T47D (cell line): ENCODE data around the gene KIFC1.

Experiments
- DNase-seq, 2 experiments: peaks; one replicate each; pipeline versions ENCODE4 v3.0.0 to v3.0.0-alpha.2; 2011 to 2012; ENCODE audit warnings: low read depth in 1 of 2, low spot score in 1 of 2
- JUND ChIP-seq: IDR thresholded peaks from 2 replicates; pipeline ENCODE4 v1.6.1; 2012; ENCODE audit warnings: low read depth
- in situ Hi-C: cut with HindIII; loops from 2 replicates; pipeline ENCODE4 v1.10.0; 2016; ENCODE audit warnings: low sequenced_read_pairs, low pct_unique_long_range_greater_than_20kb

KIFC1 gene

GRCh38 chr6:33418690-33419291, 27.2 kb downstream of the KIFC1 start:
- DNase-seq = peak in 1 of 2 experiments; percentile 25
- no peak for TF ChIP-seq JUND
- in situ Hi-C loops = no loop called here

DNA sequence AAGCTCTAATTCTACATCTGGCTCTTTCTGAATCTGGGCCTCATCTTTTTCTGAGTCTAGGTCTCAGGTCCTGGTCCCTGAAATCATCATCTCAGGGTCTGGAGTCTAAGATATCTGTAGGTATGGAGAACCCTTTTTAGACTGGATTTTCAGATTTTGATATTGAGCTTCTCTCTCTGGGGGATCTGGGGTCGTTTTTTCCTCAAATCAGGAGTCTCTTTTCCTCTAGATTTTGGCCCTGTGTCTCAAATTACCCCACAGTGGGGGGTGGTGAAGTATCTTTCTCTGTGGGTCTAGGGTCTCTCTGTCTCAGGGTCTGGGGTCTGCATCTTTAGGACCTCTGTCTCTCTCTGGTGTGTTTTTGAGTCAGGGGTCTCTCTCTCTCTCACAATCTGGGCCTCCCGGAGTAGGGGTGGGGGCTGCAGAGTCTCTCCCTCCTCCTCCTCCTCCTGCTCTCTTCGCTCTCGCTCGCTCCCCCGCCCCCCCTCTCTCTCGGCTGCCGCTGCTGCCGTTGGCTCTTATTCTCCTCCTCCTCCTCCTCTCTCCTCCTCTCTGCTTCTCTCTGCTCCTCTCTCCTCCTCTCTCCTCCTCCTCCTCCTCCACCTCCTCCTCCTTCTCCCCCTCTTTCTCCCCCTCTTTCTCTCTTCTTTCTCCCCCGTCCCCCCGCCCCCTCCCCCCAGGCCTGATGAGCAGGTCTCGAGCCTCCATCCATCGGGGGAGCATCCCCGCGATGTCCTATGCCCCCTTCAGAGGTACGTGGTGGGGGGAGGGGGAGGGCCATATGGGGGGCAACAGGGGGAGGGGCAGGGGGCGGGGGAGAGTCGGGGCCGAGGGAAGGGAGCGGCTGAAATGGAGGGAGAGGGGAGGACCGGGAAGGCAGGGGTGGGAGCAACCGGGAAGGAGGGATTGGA, 28.2 kb downstream of the KIFC1 start, which contains the start of gene SYNGAP1:
TSS of gene SYNGAP1 (plus strand) at position 486 of the 911 bp plus-strand sequence. CDS start at position 686, 200 bp downstream.
- TF ChIP-seq JUND = no peak
- in situ Hi-C loops = no loop called here
- peak in 1 of 2 experiments; percentile 82 for DNase-seq

DNA sequence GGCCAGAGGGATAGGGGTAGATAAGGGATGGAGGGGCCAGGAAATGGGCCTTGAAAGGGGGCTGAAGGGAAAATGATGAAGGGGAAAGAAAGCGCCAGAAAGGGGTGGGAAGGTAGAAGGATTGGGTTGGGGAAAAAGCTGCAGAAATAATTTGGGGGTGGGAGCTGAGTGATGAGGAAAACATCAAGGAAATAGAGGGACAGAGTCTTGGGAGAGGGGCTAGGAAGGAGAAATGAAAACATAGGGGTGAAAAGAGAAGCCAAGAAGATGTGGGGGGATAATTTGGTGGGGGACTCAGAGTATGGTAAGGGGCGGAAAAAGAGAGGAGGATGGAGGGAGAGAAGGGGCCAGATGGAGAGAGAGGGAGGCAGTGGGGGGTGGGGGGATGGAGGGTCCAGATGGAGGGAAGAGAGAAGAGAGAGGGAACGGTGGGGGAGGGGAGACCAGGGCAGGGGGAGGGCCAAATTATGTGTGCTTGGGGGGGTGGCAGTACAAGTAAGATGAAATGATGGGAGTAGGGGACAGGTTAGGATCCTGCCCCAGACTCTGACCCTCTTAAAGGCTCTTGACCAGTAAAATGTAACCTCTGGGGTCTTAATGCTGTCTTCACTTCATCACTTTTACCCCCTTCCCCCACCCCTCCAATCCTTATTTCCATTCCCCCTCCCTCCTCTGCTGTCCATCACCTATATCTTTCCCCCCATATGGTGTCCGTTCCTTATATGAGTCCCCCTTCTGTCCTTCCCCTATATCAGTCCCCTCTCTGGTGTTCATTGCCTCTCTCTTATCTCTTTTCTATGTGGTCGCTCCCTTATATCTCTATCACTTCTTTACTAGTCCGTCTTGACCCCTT, 29.1 kb downstream of the KIFC1 start:
- no peak for TF ChIP-seq JUND
- in situ Hi-C loops = no loop called here

DNA sequence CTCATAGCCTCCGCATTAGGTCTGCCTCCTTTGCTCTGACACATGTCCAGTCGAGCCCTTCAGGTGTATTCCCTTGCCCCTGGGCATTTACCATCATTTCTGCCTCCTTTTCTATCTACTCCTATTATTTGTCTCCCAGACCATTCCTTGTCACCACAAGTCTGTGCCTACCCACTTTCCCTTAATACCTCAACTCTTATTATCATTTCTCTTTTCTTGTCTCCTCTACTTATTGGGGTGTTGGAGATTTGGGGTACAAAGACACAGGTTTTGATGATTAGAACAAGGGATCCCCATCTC, 29.7 kb downstream of the KIFC1 start:
- in situ Hi-C loops = no loop called here
- TF ChIP-seq JUND = no peak
- DNase-seq = no peak

More for the DNA sequence above, 29.1 kb downstream of the KIFC1 start:
- no peak for DNase-seq

DNA sequence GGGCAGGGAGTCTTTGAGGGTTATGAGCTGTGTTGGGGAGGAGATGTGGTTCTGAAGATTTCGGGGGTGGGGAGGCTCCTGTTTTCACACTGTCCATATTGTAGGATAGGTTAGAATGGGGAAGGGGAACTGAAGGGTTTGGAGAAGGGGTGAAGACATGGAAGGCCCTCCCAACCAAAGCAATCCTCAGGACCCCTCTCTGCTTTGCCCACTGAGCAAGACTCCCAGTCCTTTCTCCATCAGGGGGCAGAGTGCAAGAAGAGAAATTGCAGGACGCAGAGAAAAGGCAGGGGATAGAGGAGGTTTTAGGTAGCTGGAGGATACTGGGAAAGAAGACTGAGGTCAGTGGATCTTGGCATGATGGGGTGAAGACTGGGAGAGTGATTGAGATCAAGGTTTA, 32.2 kb downstream of the KIFC1 start:
- no peak for TF ChIP-seq JUND
- no peak for DNase-seq
- in situ Hi-C loops = no loop called here

DNA sequence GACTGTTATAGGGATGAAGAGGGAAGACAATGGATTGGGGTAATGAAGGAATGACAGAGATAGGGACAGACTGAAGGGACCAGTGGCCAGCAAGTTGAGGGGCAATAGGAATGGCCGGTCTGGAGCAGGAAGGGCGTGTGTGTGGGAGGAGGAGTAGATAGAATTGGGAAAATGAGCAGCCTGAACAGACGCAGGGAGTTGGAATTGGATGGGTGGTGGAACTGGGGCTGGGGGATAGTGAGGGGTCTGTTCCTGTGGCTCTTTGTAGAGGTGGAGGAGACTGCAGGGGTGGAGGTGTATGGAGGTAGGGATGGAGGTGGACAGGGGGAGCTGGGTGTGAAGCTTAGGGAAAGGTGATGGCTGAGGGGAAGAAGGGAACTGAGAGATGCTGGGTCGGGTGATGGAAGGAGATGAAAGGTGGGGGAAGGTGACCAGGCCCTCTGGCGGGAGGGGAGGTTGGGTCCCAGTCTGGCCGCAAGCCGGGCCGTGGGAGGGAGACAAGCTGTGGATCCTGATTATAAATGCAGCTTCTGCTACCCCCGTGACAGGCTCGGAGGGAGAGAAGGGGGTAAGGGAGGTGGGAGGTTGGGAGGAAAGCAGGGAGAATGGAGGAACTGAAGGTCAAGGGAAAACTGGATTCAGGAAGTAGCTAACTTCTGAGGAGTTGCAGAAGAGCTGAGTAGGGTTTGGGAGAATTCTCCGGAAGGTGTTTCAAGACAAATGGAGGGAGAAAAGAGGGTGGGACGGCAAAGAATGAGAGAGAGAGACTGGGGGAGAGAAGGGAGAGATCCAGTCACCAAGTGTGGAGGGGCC, 33.4 kb downstream of the KIFC1 start:
- no peak for TF ChIP-seq JUND
- in situ Hi-C loops = no loop called here
- no peak for DNase-seq

DNA sequence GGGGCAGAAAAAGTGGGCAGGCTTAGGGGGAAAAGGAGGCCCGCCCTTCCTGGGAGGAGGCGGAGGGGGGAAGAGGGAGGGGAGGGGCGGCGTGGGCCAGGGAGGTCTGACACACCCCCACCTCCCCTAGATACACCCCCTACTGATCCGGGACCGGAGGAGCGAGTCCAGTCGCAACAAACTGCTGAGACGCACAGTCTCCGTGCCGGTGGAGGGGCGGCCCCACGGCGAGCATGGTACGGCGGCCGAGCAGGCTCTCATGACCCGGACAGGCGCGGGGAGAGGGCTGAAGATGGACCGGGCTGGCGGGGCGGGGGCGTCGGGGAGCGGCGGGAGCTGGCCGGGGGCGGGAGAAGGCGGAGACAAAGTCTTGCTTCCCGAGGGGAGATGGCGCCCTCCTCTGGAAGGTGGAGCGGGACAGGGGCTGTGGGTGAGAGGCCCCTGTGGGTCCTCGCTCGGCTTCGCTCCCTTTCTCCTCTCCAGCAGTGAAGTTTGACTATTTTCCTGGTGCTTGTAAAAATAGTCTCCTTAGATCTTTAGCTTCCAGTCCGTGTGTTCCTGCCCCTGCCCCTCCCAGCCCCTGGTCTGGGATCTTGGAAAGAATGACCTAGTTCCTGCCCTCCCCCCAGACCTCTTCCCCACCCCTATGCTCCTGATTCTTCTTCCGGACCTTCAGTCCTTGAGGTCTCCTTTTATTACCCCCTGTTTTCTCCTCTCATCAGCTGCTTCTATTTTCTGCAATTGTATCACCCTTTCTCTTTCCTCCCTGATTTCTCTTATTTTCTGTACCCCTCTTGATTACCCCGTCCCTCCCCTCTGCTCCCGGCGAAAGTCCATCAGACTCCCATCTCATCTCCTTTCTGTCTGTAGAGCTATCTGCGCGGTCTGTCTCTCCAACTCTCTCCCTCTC, 34.3 kb downstream of the KIFC1 start:
- peak; percentile 77 to 90 for DNase-seq
- TF ChIP-seq JUND = no peak
- in situ Hi-C loops = no loop called here

DNA sequence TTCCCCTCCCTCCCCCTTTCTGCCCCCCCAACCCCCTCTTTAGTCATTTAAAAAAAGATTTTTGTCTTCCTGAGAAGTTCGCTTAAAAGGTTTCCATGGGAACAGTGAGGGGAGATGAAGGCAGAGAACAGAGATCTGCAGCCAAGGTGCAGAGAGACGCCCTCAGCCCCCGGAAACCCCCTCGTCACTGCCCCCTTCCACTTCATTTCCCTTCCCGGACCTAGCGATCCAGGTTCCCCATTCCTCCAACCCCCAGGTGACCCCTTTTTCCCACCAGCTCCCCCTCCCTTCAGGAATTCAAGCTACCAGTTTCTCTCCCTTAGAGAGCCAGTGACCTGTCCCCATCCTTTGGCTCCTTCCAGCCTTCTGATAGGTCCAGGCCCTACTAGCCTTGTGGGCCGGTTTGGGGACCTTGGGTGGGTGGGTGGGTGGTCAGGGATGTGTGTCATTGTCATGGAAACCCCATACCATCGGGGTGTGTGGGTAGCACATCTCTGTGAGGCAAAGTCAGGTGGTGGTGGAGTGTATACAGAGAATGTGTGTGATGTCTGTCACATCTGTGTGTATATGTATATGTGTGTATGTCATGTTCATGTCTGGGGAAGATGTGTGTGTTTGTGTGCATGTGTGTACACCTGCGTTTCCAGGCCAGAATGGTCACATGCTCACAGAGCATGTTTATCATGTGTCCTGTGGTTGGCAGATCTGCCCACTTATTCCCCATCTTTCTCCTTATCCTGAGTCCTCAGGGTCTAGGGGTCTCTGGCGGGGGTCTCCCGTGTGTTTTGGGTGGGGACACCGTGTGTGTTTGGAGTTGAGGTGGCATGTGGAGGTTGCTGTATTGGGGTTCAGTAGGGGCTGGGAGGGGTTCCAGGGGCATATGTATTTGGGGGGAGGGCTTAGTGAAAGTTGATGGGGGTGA, 35.2 kb downstream of the KIFC1 start:
- DNase-seq = peak in 1 of 2 experiments; percentile 51
- in situ Hi-C loops = no loop called here
- no peak for TF ChIP-seq JUND

DNA sequence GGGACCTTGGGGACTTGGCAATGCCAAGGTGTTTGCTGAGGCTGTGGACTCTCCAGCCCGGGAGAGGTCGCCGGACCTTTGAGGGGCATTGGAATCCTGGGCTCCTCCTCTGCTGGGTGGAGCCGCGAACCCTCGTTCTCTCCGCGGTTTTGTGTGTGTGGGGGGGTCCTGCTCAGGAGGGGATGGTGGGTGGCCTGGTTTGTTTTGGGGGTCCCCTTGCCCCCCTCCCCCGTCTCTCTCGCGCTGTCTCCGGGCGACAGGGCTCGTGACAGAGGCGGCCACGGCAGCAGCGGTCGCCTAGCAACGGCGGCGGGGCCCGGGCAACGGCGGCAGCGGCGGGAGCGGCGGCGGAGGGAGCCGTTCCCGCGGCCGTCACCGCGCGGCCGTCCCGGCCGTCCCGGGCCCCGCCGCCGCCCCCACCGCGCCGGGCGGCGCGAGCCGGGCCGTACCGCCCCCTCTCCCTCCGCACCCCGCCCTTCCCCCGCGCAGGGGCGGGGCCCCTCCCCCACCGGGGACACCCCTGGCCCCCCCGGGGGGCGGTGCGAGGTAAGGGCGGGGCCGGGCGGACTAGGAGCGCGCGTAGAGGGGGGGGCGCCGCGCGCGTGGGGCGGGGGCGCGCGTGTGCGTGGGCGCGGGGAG, 36.1 kb downstream of the KIFC1 start:
- TF ChIP-seq JUND = no peak
- peak; percentile 64 to 72 for DNase-seq
- in situ Hi-C loops = no loop called here
